ENCODE results near the gene HBZ. TPM values are rescaled to one million over a fixed set of nuclear protein-coding genes. Genes with fewer than 3 reads are reported as not detected.

The HBZ gene
- not detected for total RNA-seq

DNA sequence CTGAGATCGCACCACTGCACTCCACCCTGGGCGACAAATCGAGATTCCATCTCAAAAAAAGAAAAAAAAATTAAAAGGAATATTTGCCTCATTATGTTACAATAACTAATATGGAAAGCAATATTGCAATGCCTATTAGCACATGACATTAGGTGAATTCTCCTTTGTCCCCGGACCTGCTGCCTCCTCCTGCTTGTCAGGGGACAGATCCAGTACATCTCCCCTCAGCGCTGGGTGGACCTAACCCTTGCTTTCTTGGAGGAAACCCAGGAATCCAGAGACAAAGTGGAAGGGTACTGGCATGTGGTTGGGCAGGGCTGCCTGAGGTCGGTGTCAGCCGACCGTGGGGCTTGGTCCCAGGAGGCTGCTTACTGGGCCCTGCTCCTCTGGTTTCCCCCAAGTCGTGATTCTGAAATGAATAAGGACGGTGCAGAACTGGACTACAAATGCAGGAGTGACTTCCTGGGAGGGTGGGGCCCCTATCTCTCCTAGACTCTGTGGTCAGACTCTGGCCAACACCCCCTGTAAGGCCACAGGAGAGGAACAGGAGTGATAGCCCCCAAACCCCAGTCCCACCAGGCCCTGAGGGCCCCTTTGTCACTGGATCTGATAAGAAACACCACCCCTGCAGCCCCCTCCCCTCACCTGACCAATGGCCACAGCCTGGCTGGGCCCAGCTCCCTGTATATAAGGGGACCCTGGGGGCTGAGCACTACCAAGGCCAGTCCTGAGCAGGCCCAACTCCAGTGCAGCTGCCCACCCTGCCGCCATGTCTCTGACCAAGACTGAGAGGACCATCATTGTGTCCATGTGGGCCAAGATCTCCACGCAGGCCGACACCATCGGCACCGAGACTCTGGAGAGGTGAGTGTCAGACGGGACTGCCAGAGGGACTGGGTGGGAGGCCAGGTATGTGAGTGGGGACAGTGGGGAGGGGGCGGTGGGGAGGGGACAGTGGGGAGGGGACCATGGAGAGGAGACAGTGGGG, at the start of gene HBZ:
Gene HBZ (plus strand): TSS at position 504 of the 988 bp plus-strand sequence. CDS start 266 bp downstream, at position 770.
- H3K9me3 ChIP-seq, result no peaks in the 10 kb centered on the region
- no peak within 1 kb of the TSS for H3K27ac ChIP-seq
- H3K4me3 ChIP-seq, result no peak within 1 kb of the TSS
- DNase-seq (ENCODE audit: extremely low spot score in 2 of 2), result no peak
- H3K27me3 ChIP-seq, result no peaks in the 10 kb centered on the region
- peaks cover 9% of the 10 kb centered on the region for H3K4me1 ChIP-seq
- H3K36me3 ChIP-seq, result no peaks in the 10 kb centered on the region
- TF ChIP-seq, protein P1, sequence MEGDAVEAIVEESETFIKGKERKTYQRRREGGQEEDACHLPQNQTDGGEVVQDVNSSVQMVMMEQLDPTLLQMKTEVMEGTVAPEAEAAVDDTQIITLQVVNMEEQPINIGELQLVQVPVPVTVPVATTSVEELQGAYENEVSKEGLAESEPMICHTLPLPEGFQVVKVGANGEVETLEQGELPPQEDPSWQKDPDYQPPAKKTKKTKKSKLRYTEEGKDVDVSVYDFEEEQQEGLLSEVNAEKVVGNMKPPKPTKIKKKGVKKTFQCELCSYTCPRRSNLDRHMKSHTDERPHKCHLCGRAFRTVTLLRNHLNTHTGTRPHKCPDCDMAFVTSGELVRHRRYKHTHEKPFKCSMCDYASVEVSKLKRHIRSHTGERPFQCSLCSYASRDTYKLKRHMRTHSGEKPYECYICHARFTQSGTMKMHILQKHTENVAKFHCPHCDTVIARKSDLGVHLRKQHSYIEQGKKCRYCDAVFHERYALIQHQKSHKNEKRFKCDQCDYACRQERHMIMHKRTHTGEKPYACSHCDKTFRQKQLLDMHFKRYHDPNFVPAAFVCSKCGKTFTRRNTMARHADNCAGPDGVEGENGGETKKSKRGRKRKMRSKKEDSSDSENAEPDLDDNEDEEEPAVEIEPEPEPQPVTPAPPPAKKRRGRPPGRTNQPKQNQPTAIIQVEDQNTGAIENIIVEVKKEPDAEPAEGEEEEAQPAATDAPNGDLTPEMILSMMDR (IDR thresholded peaks at IDR 0.05), result no peak
- TF ChIP-seq POLR2AphosphoS5 (IDR thresholded peaks at IDR 0.05; ENCODE audit: insufficient read depth in 1 of 2, low read depth in 1 of 2), result no peak
- no peak for TF ChIP-seq POLR2A (IDR thresholded peaks at IDR 0.05)
- intact Hi-C loops (cut with DNase I), result no loop called here

DNA sequence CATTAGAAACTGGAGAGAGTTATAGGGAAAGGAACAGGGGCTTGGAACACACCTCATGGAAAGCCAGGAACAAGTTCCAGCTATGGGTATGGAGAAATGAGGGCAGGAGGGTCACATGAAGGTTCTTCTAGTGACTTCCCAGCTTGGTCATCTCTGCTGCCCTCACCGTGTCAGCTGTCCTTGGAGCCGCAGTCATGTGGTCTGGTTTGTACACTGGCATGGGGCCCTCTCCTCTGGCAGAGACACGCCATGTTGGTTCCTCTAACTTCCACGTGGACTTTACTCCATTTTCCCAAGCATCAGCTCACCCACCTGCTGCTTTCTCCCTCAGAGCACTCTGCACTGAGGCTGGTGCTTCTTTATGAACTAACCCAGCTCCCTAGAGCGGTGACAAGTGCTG, 48.1 kb upstream of the HBZ start:
- Histone ChIP-seq H3K4me3 (no peak overlapping the region), H3K27ac (no peak overlapping the region), H3K36me3 (peaks cover 0 to 15% of the 10 kb centered on the region in 2 donors), H3K27me3 (no peaks in the 10 kb centered on the region), H3K9me3 (no peaks in the 10 kb centered on the region), H3K4me1 (peaks cover 16% of the 10 kb centered on the region)
- intact Hi-C loops (cut with DNase I), result no loop called here
- DNase-seq (ENCODE audit: extremely low spot score in 2 of 2), result no peak
- TF ChIP-seq POLR2AphosphoS5 (IDR thresholded peaks at IDR 0.05; ENCODE audit: insufficient read depth in 1 of 2, low read depth in 1 of 2), result no peak

DNA sequence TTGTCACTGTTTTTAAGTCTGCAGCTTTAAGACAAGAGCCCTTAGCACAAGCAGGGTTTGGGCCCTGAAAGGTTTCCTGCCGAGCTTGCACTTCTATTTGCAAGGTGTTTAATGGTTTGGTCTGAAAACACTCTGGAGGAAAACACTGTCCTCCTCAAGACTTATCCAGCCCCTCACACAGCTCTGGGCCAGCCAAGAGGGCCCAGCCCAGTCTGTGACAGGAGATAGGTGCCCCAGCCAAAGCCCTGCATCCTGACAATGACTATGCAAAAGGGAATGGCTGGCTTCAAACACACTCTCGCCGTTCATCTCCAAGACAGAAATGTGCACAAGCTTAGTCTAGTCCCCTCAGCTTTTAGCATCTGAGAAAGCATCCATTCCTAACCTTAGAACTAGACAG, 47.5 kb upstream of the HBZ start:
- intact Hi-C loops (cut with DNase I), result loop anchor here (5.0 kb wide), 1 partner anchor 77 kb away; the partner anchor contains the start of gene HBQ1
- no peaks in the 10 kb centered on the region for H3K9me3 ChIP-seq
- H3K4me1 ChIP-seq, result peaks cover 16% of the 10 kb centered on the region
- TF ChIP-seq POLR2AphosphoS5 (IDR thresholded peaks at IDR 0.05; ENCODE audit: insufficient read depth in 1 of 2, low read depth in 1 of 2) (no peak), POLR2A (IDR thresholded peaks at IDR 0.05) (no peak)
- TF ChIP-seq, protein P1 (IDR thresholded peaks at IDR 0.05), result no peak
- peaks cover 0 to 21% of the 10 kb centered on the region in 2 donors for H3K36me3 ChIP-seq
- no peak overlapping the region for H3K4me3 ChIP-seq
- no peaks in the 10 kb centered on the region for H3K27me3 ChIP-seq
- DNase-seq (ENCODE audit: extremely low spot score in 2 of 2), result no peak
- no peak overlapping the region for H3K27ac ChIP-seq

DNA sequence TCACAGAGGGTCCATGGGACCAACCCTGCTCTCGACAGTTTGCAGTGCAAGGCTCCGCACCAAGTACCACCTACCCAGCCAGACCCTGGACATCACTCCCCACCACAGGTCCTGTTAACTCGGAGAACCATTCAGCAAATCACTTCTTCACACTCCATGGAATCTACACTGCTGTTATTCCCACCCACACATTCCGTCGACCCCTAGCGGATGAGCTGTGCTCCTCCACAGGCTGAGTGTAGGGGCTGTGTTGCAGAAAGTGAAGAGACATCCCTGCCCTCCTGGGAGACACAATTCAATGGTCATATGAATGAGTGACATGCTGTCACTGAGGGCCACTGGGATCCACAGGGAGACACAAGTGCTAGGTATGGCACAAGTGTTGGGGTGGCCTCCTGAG, 46.9 kb upstream of the HBZ start:
- no peaks in the 10 kb centered on the region for H3K9me3 ChIP-seq
- H3K36me3 ChIP-seq, result peaks cover 0 to 27% of the 10 kb centered on the region in 2 donors
- H3K27ac ChIP-seq, result no peak overlapping the region
- no peak for DNase-seq (ENCODE audit: extremely low spot score in 2 of 2)
- peaks cover 16% of the 10 kb centered on the region for H3K4me1 ChIP-seq
- H3K27me3 ChIP-seq, result no peaks in the 10 kb centered on the region
- no peak overlapping the region for H3K4me3 ChIP-seq
- TF ChIP-seq POLR2A (IDR thresholded peaks at IDR 0.05) (no peak), POLR2AphosphoS5 (IDR thresholded peaks at IDR 0.05; ENCODE audit: insufficient read depth in 1 of 2, low read depth in 1 of 2) (no peak)
- TF ChIP-seq, protein P1 (IDR thresholded peaks at IDR 0.05), result no peak
- intact Hi-C loops (cut with DNase I), result loop anchor here (5.0 kb wide), 1 partner anchor 77 kb away; the partner anchor contains the start of gene HBQ1

DNA sequence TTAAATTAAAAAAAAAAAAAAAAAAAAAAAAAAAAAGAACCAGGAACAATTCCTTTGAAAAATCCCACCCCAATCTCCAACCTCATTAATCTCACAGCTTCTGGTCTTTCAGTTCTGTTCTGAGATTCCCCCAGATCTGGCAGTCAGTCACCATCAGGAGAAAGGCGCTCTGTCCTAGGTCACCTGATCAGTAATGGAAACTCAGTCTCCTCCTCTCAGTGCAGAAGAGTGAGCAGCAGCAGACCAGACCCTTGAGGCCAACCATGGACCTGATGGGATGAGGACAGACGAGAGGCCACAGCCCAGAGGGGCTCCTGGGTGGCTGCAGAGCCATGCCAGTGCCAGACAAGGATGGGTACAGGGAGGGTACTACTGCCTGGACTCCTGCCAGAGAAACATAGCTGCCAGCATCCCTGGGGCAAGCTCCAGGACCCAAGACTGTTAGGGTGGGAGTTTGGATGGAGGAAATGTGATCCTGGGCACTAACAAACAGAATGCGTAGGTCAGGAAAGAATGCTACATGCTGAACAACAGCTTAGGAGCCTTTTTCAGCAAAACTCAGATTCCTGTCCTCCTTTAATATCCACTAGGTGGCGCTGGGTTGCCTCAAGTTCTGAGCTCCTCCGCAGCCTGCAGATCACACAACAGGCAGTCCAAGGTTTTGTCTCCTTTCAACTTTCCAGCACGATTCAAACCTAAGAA, 45.7 kb upstream of the HBZ start:
- Histone ChIP-seq H3K9me3 (no peaks in the 10 kb centered on the region), H3K27ac (no peak overlapping the region), H3K27me3 (no peaks in the 10 kb centered on the region), H3K4me3 (no peak overlapping the region), H3K36me3 (peaks cover 0 to 34% of the 10 kb centered on the region in 2 donors), H3K4me1 (peaks cover 13% of the 10 kb centered on the region)
- DNase-seq (ENCODE audit: extremely low spot score in 2 of 2), result no peak
- TF ChIP-seq POLR2AphosphoS5 (IDR thresholded peaks at IDR 0.05; ENCODE audit: insufficient read depth in 1 of 2, low read depth in 1 of 2) (no peak), POLR2A (IDR thresholded peaks at IDR 0.05) (no peak)
- TF ChIP-seq, protein P1 (IDR thresholded peaks at IDR 0.05), result peak; percentile 69 to 73 (median 70)
- intact Hi-C loops (cut with DNase I), result loop anchor here (5.0 kb wide), 1 partner anchor 76 kb away; the partner anchor contains the start of gene HBQ1
